ENCODE results near the gene GNG7. TPM values are rescaled to one million over a fixed set of nuclear protein-coding genes. Genes with fewer than 3 reads are reported as not detected.

The GNG7 gene
- total RNA-seq, 1 donor from 2014 or later = 5.5 TPM

DNA sequence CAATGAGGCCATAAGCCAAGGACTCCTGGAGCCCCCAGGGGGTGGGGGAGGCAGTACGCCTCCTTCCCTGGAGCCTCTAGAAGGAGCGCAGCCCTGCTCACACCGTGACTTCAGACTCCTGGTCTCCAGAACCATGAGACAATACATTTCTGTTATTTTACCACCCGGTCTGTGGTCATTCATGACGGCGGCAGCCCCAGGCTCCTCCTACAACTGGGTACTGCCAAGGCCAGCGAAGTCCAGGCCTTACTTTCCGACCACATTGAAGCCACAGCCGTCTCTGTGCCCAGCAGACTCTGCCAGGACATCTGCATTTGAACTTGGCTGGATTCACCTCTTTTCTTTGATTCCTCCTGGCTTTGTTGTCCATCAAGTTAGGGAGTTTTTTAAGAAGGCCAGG is 10.5 kb downstream of the GNG7 start:
- TF ChIP-seq, protein P1, sequence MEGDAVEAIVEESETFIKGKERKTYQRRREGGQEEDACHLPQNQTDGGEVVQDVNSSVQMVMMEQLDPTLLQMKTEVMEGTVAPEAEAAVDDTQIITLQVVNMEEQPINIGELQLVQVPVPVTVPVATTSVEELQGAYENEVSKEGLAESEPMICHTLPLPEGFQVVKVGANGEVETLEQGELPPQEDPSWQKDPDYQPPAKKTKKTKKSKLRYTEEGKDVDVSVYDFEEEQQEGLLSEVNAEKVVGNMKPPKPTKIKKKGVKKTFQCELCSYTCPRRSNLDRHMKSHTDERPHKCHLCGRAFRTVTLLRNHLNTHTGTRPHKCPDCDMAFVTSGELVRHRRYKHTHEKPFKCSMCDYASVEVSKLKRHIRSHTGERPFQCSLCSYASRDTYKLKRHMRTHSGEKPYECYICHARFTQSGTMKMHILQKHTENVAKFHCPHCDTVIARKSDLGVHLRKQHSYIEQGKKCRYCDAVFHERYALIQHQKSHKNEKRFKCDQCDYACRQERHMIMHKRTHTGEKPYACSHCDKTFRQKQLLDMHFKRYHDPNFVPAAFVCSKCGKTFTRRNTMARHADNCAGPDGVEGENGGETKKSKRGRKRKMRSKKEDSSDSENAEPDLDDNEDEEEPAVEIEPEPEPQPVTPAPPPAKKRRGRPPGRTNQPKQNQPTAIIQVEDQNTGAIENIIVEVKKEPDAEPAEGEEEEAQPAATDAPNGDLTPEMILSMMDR (IDR thresholded peaks at IDR 0.05) = no peak

GRCh38 chr19:2690856-2691255 is 11.6 kb downstream of the GNG7 start:
- TF ChIP-seq, protein P1 (IDR thresholded peaks at IDR 0.05) = no peak
- intact Hi-C loops (cut with DNase I) = no loop called here
- Histone ChIP-seq H3K4me1 (peaks cover 8% of the 10 kb centered on the region), H3K9me3 (no peaks in the 10 kb centered on the region), H3K4me3 (no peak overlapping the region), H3K27ac (no peak overlapping the region), H3K36me3 (no peaks in the 10 kb centered on the region), H3K27me3 (no peaks in the 10 kb centered on the region)
- no peak for ATAC-seq
- DNase-seq = no peak

More for the DNA sequence above, 10.5 kb downstream of the GNG7 start:
- peaks cover 8% of the 10 kb centered on the region for H3K4me1 ChIP-seq
- H3K4me3 ChIP-seq = no peak overlapping the region
- no peaks in the 10 kb centered on the region for H3K9me3 ChIP-seq
- DNase-seq (no peak), ATAC-seq (no peak)
- no peak overlapping the region for H3K27ac ChIP-seq
- intact Hi-C loops (cut with DNase I) = no loop called here
- no peaks in the 10 kb centered on the region for H3K27me3 ChIP-seq
- H3K36me3 ChIP-seq = no peaks in the 10 kb centered on the region

- DNase-seq (no peak), ATAC-seq (no peak)
- Histone ChIP-seq H3K36me3 (no peaks in the 10 kb centered on the region), H3K27ac (no peak overlapping the region), H3K9me3 (no peaks in the 10 kb centered on the region), H3K4me1 (no peaks in the 10 kb centered on the region), H3K4me3 (no peak overlapping the region), H3K27me3 (no peaks in the 10 kb centered on the region)
- TF ChIP-seq, protein P1 (IDR thresholded peaks at IDR 0.05) = no peak
- intact Hi-C loops (cut with DNase I) = no loop called here
These were observed 16.1 kb downstream of the GNG7 start for GRCh38 chr19:2686360-2686759.

- peak overlapping the region; percentile 42 for H3K27ac ChIP-seq
These were observed 17.2 kb downstream of the GNG7 start for GRCh38 chr19:2685204-2685704.

DNA sequence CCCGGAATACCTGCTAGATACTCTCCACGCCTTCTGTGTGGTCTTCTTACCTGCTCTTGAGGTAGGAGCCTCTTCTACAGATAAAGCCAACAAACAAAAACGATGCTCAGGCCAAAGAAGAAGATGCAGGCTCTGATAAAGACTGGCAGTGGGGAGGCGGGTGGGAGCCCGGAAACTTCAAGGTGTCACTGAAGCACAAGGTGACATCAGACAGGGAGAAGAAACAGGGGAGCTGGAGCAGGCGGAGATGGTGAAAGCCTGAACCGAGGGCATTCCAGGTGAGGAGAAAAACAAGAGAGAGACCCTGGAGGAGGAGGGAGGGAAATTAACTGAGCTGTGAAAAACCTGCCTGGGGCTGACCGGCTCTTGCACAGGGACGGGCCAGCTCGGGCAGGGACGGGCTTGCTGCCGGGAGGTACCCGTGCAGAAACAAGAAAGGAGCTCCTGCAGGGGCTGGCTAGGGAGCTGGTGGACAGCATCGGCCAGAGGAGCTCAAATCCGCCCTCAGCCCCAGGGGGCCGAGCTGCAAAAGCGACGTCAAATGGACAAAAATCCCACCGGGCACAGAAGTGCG is 19.0 kb downstream of the GNG7 start:
- DNase-seq (no peak), ATAC-seq (no peak)
- H3K36me3 ChIP-seq = no peaks in the 10 kb centered on the region
- TF ChIP-seq, protein P1 (IDR thresholded peaks at IDR 0.05) = no peak
- intact Hi-C loops (cut with DNase I) = no loop called here
- no peaks in the 10 kb centered on the region for H3K9me3 ChIP-seq
- H3K27me3 ChIP-seq = no peaks in the 10 kb centered on the region
- H3K27ac ChIP-seq = no peak overlapping the region
- H3K4me3 ChIP-seq = no peak overlapping the region
- no peaks in the 10 kb centered on the region for H3K4me1 ChIP-seq

More at GRCh38 chr19:2685204-2685704, 17.2 kb downstream of the GNG7 start:
- no peaks in the 10 kb centered on the region for H3K9me3 ChIP-seq
- no peaks in the 10 kb centered on the region for H3K36me3 ChIP-seq
- H3K27me3 ChIP-seq = no peaks in the 10 kb centered on the region
- H3K4me1 ChIP-seq = no peaks in the 10 kb centered on the region
- intact Hi-C loops (cut with DNase I) = no loop called here
- no peak for DNase-seq
- TF ChIP-seq, protein P1 (IDR thresholded peaks at IDR 0.05) = no peak
- peak overlapping the region; percentile 1 for H3K4me3 ChIP-seq
- no peak for ATAC-seq

Data from upper lobe of right lung (tissue), 1 donor.